ENCODE results near the gene MTG1. TPM values are rescaled to one million over a fixed set of nuclear protein-coding genes. Genes with fewer than 3 reads are reported as not detected.

Gene MTG1
- total RNA-seq, 1 donor: 31.5 TPM

- H3K4me3 ChIP-seq (ENCODE audit: insufficient read depth, low read length): no peak overlapping the region
- H3K27ac ChIP-seq (ENCODE audit: low read depth, low read length): no peak overlapping the region
- H3K9me3 ChIP-seq (ENCODE audit: low read depth, low read length): no peaks in the 10 kb centered on the region
- H3K36me3 ChIP-seq (ENCODE audit: insufficient read depth, low read length): peaks cover 67% of the 10 kb centered on the region
- no peak overlapping the region for H2AFZ ChIP-seq (ENCODE audit: low read length)
- no peaks in the 10 kb centered on the region for H3K27me3 ChIP-seq (ENCODE audit: insufficient read depth, low read length)
- peaks cover 5% of the 10 kb centered on the region for H4K20me1 ChIP-seq (ENCODE audit: insufficient read depth, low read length)
- TF ChIP-seq CTCF (IDR thresholded peaks at IDR 0.05; ENCODE audit: extremely low read depth, low read depth, low read length): no peak
- peaks cover 66% of the 10 kb centered on the region for H3K79me2 ChIP-seq (ENCODE audit: insufficient read depth, low read length)
- no peak overlapping the region for H3K4me2 ChIP-seq (ENCODE audit: insufficient read depth, low read length)
- no peak for DNase-seq (ENCODE audit: insufficient read length, low spot score, missing footprints)
- H3K4me1 ChIP-seq (ENCODE audit: insufficient read depth, low read length): peaks cover 4% of the 10 kb centered on the region
Measured at GRCh38 chr10:133397938-133398337, 4.0 kb downstream of the MTG1 start.

- TF ChIP-seq CTCF (IDR thresholded peaks at IDR 0.05; ENCODE audit: extremely low read depth, low read depth, low read length): no peak
- no peak overlapping the region for H3K4me3 ChIP-seq (ENCODE audit: insufficient read depth, low read length)
- H3K27ac ChIP-seq (ENCODE audit: low read depth, low read length): no peak overlapping the region
- no peak overlapping the region for H2AFZ ChIP-seq (ENCODE audit: low read length)
- peaks cover 76% of the 10 kb centered on the region for H3K36me3 ChIP-seq (ENCODE audit: insufficient read depth, low read length)
- no peak overlapping the region for H3K4me2 ChIP-seq (ENCODE audit: insufficient read depth, low read length)
- H3K79me2 ChIP-seq (ENCODE audit: insufficient read depth, low read length): peaks cover 67% of the 10 kb centered on the region
- H3K4me1 ChIP-seq (ENCODE audit: insufficient read depth, low read length): no peaks in the 10 kb centered on the region
- peaks cover 5% of the 10 kb centered on the region for H4K20me1 ChIP-seq (ENCODE audit: insufficient read depth, low read length)
- no peaks in the 10 kb centered on the region for H3K27me3 ChIP-seq (ENCODE audit: insufficient read depth, low read length)
- H3K9me3 ChIP-seq (ENCODE audit: low read depth, low read length): no peaks in the 10 kb centered on the region
- no peak for DNase-seq (ENCODE audit: insufficient read length, low spot score, missing footprints)
Measured at GRCh38 chr10:133399123-133399601, 5.2 kb downstream of the MTG1 start.

GRCh38 chr10:133400624-133401424 lies 6.9 kb downstream of the MTG1 start:
- H3K9me3 ChIP-seq (ENCODE audit: low read depth, low read length): no peaks in the 10 kb centered on the region
- peaks cover 58% of the 10 kb centered on the region for H3K79me2 ChIP-seq (ENCODE audit: insufficient read depth, low read length)
- H3K36me3 ChIP-seq (ENCODE audit: insufficient read depth, low read length): peaks cover 72% of the 10 kb centered on the region
- no peak for DNase-seq (ENCODE audit: insufficient read length, low spot score, missing footprints)
- no peak overlapping the region for H3K27ac ChIP-seq (ENCODE audit: low read depth, low read length)
- H3K4me1 ChIP-seq (ENCODE audit: insufficient read depth, low read length): peaks cover 12% of the 10 kb centered on the region
- H3K27me3 ChIP-seq (ENCODE audit: insufficient read depth, low read length): no peaks in the 10 kb centered on the region
- no peak overlapping the region for H2AFZ ChIP-seq (ENCODE audit: low read length)
- H3K4me2 ChIP-seq (ENCODE audit: insufficient read depth, low read length): no peak overlapping the region
- no peak overlapping the region for H3K4me3 ChIP-seq (ENCODE audit: insufficient read depth, low read length)
- no peak for TF ChIP-seq CTCF (IDR thresholded peaks at IDR 0.05; ENCODE audit: extremely low read depth, low read depth, low read length)
- peaks cover 8% of the 10 kb centered on the region for H4K20me1 ChIP-seq (ENCODE audit: insufficient read depth, low read length)

- Histone ChIP-seq H2AFZ (ENCODE audit: low read length) (no peak overlapping the region), H3K4me3 (ENCODE audit: insufficient read depth, low read length) (no peak overlapping the region), H3K27ac (ENCODE audit: low read depth, low read length) (no peak overlapping the region), H4K20me1 (ENCODE audit: insufficient read depth, low read length) (peaks cover 13% of the 10 kb centered on the region), H3K27me3 (ENCODE audit: insufficient read depth, low read length) (no peaks in the 10 kb centered on the region), H3K9me3 (ENCODE audit: low read depth, low read length) (no peaks in the 10 kb centered on the region), H3K4me1 (ENCODE audit: insufficient read depth, low read length) (peaks cover 16% of the 10 kb centered on the region), H3K36me3 (ENCODE audit: insufficient read depth, low read length) (peaks cover 65% of the 10 kb centered on the region), H3K79me2 (ENCODE audit: insufficient read depth, low read length) (peaks cover 56% of the 10 kb centered on the region), H3K4me2 (ENCODE audit: insufficient read depth, low read length) (no peak overlapping the region)
- TF ChIP-seq CTCF (IDR thresholded peaks at IDR 0.05; ENCODE audit: extremely low read depth, low read depth, low read length): no peak
- no peak for DNase-seq (ENCODE audit: insufficient read length, low spot score, missing footprints)
Measured at GRCh38 chr10:133401500-133401899, 7.5 kb downstream of the MTG1 start.

Measured in osteoblast (primary cell).